ENCODE data around the gene EMP1. TPM values are rescaled to one million over a fixed set of nuclear protein-coding genes. Genes with fewer than 3 reads are reported as not detected.

Gene EMP1
- total and polyA plus RNA-seq, 2 of the 8 experiments (the other 6 are each of a cell fraction or from before 2014, with no cell fraction given) = 0.17 to 0.65 TPM

DNA sequence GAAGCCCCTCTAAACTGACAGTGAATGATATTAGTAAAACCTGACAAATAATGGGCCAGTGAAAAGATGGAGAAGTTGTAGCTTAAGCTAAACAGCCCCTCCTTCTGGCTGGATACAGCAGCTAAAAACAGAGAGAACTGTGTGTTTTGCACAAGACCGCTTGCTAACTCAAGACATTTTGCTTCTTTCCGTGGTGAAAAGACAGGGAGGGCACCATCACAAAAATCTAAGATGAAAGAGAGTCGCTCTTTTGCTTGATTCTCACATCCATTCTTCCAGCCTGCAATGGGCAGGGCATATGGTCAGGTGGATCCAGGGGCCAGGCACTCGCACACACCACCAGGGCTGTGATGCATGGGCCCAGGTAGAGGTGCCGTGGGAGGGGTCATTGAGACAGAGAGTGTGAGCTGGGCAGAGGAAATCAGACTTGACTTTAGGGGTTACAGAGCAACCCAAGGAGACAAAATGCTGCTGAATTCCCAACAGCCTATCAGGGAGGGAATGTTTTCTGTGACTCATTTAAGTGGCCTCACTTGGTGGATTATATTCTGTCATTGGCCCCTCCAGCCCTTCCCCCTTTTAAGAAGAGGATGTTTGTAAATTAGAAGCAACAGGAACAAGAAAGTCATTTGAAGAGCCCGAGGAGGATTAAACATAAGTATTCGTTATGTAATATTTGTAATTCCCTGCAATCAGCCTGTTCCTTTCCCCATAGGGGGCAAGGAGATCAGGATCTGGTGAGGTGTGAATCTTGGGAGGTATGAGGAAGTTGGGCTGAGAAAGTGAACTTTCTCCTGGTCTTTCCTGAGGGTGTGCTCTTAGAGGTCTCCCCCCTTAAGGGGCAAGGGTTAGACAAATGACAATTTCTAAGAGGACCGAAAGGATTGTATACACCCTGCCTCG is 12.3 kb downstream of the EMP1 start (continued):
- TF ChIP-seq, protein P1, sequence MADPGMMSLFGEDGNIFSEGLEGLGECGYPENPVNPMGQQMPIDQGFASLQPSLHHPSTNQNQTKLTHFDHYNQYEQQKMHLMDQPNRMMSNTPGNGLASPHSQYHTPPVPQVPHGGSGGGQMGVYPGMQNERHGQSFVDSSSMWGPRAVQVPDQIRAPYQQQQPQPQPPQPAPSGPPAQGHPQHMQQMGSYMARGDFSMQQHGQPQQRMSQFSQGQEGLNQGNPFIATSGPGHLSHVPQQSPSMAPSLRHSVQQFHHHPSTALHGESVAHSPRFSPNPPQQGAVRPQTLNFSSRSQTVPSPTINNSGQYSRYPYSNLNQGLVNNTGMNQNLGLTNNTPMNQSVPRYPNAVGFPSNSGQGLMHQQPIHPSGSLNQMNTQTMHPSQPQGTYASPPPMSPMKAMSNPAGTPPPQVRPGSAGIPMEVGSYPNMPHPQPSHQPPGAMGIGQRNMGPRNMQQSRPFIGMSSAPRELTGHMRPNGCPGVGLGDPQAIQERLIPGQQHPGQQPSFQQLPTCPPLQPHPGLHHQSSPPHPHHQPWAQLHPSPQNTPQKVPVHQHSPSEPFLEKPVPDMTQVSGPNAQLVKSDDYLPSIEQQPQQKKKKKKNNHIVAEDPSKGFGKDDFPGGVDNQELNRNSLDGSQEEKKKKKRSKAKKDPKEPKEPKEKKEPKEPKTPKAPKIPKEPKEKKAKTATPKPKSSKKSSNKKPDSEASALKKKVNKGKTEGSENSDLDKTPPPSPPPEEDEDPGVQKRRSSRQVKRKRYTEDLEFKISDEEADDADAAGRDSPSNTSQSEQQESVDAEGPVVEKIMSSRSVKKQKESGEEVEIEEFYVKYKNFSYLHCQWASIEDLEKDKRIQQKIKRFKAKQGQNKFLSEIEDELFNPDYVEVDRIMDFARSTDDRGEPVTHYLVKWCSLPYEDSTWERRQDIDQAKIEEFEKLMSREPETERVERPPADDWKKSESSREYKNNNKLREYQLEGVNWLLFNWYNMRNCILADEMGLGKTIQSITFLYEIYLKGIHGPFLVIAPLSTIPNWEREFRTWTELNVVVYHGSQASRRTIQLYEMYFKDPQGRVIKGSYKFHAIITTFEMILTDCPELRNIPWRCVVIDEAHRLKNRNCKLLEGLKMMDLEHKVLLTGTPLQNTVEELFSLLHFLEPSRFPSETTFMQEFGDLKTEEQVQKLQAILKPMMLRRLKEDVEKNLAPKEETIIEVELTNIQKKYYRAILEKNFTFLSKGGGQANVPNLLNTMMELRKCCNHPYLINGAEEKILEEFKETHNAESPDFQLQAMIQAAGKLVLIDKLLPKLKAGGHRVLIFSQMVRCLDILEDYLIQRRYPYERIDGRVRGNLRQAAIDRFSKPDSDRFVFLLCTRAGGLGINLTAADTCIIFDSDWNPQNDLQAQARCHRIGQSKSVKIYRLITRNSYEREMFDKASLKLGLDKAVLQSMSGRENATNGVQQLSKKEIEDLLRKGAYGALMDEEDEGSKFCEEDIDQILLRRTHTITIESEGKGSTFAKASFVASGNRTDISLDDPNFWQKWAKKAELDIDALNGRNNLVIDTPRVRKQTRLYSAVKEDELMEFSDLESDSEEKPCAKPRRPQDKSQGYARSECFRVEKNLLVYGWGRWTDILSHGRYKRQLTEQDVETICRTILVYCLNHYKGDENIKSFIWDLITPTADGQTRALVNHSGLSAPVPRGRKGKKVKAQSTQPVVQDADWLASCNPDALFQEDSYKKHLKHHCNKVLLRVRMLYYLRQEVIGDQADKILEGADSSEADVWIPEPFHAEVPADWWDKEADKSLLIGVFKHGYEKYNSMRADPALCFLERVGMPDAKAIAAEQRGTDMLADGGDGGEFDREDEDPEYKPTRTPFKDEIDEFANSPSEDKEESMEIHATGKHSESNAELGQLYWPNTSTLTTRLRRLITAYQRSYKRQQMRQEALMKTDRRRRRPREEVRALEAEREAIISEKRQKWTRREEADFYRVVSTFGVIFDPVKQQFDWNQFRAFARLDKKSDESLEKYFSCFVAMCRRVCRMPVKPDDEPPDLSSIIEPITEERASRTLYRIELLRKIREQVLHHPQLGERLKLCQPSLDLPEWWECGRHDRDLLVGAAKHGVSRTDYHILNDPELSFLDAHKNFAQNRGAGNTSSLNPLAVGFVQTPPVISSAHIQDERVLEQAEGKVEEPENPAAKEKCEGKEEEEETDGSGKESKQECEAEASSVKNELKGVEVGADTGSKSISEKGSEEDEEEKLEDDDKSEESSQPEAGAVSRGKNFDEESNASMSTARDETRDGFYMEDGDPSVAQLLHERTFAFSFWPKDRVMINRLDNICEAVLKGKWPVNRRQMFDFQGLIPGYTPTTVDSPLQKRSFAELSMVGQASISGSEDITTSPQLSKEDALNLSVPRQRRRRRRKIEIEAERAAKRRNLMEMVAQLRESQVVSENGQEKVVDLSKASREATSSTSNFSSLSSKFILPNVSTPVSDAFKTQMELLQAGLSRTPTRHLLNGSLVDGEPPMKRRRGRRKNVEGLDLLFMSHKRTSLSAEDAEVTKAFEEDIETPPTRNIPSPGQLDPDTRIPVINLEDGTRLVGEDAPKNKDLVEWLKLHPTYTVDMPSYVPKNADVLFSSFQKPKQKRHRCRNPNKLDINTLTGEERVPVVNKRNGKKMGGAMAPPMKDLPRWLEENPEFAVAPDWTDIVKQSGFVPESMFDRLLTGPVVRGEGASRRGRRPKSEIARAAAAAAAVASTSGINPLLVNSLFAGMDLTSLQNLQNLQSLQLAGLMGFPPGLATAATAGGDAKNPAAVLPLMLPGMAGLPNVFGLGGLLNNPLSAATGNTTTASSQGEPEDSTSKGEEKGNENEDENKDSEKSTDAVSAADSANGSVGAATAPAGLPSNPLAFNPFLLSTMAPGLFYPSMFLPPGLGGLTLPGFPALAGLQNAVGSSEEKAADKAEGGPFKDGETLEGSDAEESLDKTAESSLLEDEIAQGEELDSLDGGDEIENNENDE (IDR thresholded peaks at IDR 0.05; ENCODE audit: insufficient replicate concordance, low read length) = no peak
- TF ChIP-seq JUN (IDR thresholded peaks at IDR 0.05; ENCODE audit: low read depth, low read length) (no peak), KDM4A (IDR thresholded peaks at IDR 0.05; ENCODE audit: low read depth, low read length, severe bottlenecking) (no peak), HDAC6 (IDR thresholded peaks at IDR 0.05; ENCODE audit: low read depth, low read length) (no peak)
- TF ChIP-seq, protein P2, sequence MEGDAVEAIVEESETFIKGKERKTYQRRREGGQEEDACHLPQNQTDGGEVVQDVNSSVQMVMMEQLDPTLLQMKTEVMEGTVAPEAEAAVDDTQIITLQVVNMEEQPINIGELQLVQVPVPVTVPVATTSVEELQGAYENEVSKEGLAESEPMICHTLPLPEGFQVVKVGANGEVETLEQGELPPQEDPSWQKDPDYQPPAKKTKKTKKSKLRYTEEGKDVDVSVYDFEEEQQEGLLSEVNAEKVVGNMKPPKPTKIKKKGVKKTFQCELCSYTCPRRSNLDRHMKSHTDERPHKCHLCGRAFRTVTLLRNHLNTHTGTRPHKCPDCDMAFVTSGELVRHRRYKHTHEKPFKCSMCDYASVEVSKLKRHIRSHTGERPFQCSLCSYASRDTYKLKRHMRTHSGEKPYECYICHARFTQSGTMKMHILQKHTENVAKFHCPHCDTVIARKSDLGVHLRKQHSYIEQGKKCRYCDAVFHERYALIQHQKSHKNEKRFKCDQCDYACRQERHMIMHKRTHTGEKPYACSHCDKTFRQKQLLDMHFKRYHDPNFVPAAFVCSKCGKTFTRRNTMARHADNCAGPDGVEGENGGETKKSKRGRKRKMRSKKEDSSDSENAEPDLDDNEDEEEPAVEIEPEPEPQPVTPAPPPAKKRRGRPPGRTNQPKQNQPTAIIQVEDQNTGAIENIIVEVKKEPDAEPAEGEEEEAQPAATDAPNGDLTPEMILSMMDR (IDR thresholded peaks at IDR 0.05; ENCODE audit: control extremely low read depth in 1 of 3, insufficient read depth in 1 of 3, low read depth in 1 of 3, low read length in 3 of 3) = peak in 2 of 3 experiments; percentile 61 to 82; a peak in 3 of 4 replicates
- TF ChIP-seq, protein P3, sequence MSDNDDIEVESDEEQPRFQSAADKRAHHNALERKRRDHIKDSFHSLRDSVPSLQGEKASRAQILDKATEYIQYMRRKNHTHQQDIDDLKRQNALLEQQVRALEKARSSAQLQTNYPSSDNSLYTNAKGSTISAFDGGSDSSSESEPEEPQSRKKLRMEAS (IDR thresholded peaks at IDR 0.05) = no peak

All from H1 (cell line).